ENCODE data around the gene UGT1A5. TPM values are rescaled to one million over a fixed set of nuclear protein-coding genes. Genes with fewer than 3 reads are reported as not detected.

UGT1A5 gene
- total RNA-seq, 1 experiment from 2014 or later, result not detected

DNA sequence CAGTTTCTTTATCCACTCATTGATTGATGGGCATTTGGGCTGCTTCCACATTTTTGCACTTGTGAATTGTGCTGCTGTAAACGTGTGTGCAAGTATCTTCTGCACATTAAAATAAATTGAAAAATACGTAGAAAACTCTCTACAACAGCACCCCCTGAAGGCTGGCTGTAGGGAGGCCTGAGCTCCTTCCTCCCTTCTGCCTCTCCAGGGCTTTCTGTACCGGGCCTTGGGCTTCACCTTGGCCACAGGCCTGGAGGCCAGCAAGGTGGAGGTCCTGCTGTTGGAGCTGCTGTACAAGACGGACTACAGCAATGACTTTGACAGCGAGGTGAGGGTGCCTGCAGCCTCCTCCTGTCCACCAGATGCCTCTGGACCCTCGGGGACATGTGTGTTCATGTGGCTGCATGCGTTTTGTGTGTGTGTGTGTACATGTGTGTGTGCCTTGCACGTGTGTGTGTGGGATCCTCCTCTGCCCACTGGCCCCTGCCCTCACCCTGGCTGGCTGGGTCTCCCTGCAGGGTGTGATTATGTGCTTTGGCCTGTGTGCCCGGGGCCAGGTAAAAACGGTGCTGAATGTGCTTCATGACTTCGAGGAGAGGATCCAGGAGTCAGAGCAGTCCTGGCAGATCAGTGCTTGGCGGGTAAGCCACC is 94.6 kb downstream of the UGT1A5 start:
- ChIA-PET CTCF (no interaction called here), POLR2A (ENCODE audit: low non-redundant PET) (no interaction called here)
- intact Hi-C loops (cut with micrococcal nuclease; ENCODE audit: unreplicated experiment), result no loop called here
- no peak overlapping the region for H3K4me3 ChIP-seq (ENCODE audit: low read depth, low read length, poor library complexity, severe bottlenecking)
- H3K36me3 ChIP-seq (ENCODE audit: insufficient read depth, low read length, poor library complexity, severe bottlenecking), result no peaks in the 10 kb centered on the region
- H3K27me3 ChIP-seq (replicated peaks; ENCODE audit: insufficient read depth, low read depth, low read length, poor library complexity), result no peaks in the 10 kb centered on the region
- TF ChIP-seq, protein P1, sequence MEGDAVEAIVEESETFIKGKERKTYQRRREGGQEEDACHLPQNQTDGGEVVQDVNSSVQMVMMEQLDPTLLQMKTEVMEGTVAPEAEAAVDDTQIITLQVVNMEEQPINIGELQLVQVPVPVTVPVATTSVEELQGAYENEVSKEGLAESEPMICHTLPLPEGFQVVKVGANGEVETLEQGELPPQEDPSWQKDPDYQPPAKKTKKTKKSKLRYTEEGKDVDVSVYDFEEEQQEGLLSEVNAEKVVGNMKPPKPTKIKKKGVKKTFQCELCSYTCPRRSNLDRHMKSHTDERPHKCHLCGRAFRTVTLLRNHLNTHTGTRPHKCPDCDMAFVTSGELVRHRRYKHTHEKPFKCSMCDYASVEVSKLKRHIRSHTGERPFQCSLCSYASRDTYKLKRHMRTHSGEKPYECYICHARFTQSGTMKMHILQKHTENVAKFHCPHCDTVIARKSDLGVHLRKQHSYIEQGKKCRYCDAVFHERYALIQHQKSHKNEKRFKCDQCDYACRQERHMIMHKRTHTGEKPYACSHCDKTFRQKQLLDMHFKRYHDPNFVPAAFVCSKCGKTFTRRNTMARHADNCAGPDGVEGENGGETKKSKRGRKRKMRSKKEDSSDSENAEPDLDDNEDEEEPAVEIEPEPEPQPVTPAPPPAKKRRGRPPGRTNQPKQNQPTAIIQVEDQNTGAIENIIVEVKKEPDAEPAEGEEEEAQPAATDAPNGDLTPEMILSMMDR (conservative IDR thresholded peaks at IDR 0.05; ENCODE audit: low read depth, low read length), result peak; percentile 29; the same call in 1 of the 2 replicates
- TF ChIP-seq EZH2 (IDR thresholded peaks at IDR 0.05; ENCODE audit: borderline replicate concordance, low read depth, low read length, poor library complexity, severe bottlenecking), result no peak
- H3K9me3 ChIP-seq (ENCODE audit: low read depth, low read length, poor library complexity, severe bottlenecking), result no peaks in the 10 kb centered on the region
- no peaks in the 10 kb centered on the region for H3K4me1 ChIP-seq (ENCODE audit: insufficient read depth, low read length, poor library complexity, severe bottlenecking)
- BruUV-seq (replicated peaks), result no TSS peak
- DNase-seq (ENCODE audit: low spot score), result no peak
- no peak overlapping the region for H3K27ac ChIP-seq (ENCODE audit: low read depth, low read length, poor library complexity, severe bottlenecking)

DNA sequence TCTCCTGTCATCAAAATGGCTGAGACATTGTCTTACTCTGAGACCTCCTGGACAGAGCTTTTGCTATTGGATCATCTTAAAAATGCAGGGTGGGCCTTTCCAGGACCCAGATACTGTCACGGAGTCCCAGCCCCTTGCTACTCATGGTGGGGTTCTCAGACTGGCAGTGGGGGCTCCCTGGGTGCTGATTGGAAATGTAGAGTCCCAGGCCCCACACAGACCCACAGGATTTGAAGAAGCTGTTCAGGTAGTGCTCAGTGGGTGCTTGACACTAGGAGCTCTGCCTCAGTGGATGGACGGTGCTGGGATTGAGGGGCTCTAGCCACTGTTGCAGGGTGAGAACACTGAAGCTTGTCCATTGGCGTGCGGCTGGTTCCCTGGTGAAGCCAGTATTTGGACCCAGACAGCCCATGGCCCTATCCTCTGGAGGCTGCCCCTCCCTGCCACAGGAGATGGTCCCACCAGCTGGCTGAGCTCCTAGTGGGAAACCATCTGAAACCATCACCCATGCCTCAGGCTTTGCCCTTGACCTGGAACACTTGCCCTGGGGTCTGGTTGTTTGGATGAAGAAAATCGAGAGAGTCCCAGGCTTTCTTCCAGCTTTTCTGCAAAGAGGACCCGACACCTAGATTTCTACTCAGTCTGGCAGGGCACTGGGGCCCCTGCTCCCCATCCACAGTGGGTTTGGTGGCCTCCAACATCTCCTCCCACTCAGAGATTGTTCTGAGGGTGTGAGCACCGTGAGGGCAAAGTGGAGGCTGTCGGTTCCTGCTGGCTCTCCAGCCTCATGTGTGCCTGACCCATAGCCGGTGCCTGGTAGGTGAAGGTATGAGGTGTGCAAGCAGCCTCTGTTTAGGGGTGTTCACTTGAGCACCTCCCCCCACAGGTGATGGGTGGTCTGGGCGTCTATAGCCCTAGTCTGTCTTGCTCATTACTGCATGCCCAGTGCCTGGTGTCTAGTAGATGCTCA is 95.5 kb downstream of the UGT1A5 start:
- ChIA-PET CTCF (no interaction called here), POLR2A (ENCODE audit: low non-redundant PET) (no interaction called here)
- intact Hi-C loops (cut with micrococcal nuclease; ENCODE audit: unreplicated experiment), result no loop called here
- no TSS peak for BruUV-seq (replicated peaks)
- H3K36me3 ChIP-seq (ENCODE audit: insufficient read depth, low read length, poor library complexity, severe bottlenecking), result no peaks in the 10 kb centered on the region
- no peaks in the 10 kb centered on the region for H3K27me3 ChIP-seq (replicated peaks; ENCODE audit: insufficient read depth, low read depth, low read length, poor library complexity)
- H3K4me1 ChIP-seq (ENCODE audit: insufficient read depth, low read length, poor library complexity, severe bottlenecking), result no peaks in the 10 kb centered on the region
- DNase-seq (ENCODE audit: low spot score), result no peak
- H3K4me3 ChIP-seq (ENCODE audit: low read depth, low read length, poor library complexity, severe bottlenecking), result no peak overlapping the region
- H3K9me3 ChIP-seq (ENCODE audit: low read depth, low read length, poor library complexity, severe bottlenecking), result no peaks in the 10 kb centered on the region
- H3K27ac ChIP-seq (ENCODE audit: low read depth, low read length, poor library complexity, severe bottlenecking), result no peak overlapping the region
- TF ChIP-seq, protein P1 (conservative IDR thresholded peaks at IDR 0.05; ENCODE audit: low read depth, low read length), result no peak
- TF ChIP-seq EZH2 (IDR thresholded peaks at IDR 0.05; ENCODE audit: borderline replicate concordance, low read depth, low read length, poor library complexity, severe bottlenecking), result no peak

DNA sequence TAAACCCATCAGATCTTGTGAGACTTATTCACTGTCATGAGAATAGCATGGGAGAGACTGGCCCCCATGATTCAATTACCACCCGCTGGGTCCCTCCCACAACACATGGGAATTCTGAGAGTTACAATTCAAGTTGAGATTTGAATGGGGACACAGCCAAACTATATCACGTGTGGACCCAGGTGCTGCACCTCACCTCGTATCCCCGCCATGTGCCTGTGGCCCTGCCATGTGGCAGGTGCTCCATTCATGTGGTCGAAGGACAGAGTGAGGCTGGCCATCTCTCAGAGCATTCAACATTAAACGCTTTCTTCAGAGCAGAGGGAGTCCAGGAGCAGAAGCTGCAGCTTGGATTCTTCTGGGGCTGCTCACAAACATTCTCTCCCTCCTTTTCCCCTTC is 97.7 kb downstream of the UGT1A5 start:
- ChIA-PET CTCF (no interaction called here), POLR2A (ENCODE audit: low non-redundant PET) (no interaction called here)
- BruUV-seq (replicated peaks), result no TSS peak
- H3K27ac ChIP-seq (ENCODE audit: low read depth, low read length, poor library complexity, severe bottlenecking), result no peak overlapping the region
- DNase-seq (ENCODE audit: low spot score), result no peak
- H3K27me3 ChIP-seq (replicated peaks; ENCODE audit: insufficient read depth, low read depth, low read length, poor library complexity), result no peaks in the 10 kb centered on the region
- intact Hi-C loops (cut with micrococcal nuclease; ENCODE audit: unreplicated experiment), result no loop called here
- TF ChIP-seq, protein P1 (conservative IDR thresholded peaks at IDR 0.05; ENCODE audit: low read depth, low read length), result no peak
- no peak for TF ChIP-seq EZH2 (IDR thresholded peaks at IDR 0.05; ENCODE audit: borderline replicate concordance, low read depth, low read length, poor library complexity, severe bottlenecking)
- H3K4me1 ChIP-seq (ENCODE audit: insufficient read depth, low read length, poor library complexity, severe bottlenecking), result no peaks in the 10 kb centered on the region
- no peaks in the 10 kb centered on the region for H3K9me3 ChIP-seq (ENCODE audit: low read depth, low read length, poor library complexity, severe bottlenecking)
- no peaks in the 10 kb centered on the region for H3K36me3 ChIP-seq (ENCODE audit: insufficient read depth, low read length, poor library complexity, severe bottlenecking)
- no peak overlapping the region for H3K4me3 ChIP-seq (ENCODE audit: low read depth, low read length, poor library complexity, severe bottlenecking)

Measured in A673 (cell line).